HuH-7.5 (cell line): ENCODE results near the gene PDZD2.
"Not testable (repeated sequence)": the region's sequence is repeated elsewhere in the genome, so short reads cannot be mapped to it uniquely, and the experiment has no call there.

Source experiments
- DNase-seq: peaks from one replicate; pipeline ENCODE4 v3.0.0; 2011; ENCODE audit warnings: low spot score

Gene PDZD2

DNA sequence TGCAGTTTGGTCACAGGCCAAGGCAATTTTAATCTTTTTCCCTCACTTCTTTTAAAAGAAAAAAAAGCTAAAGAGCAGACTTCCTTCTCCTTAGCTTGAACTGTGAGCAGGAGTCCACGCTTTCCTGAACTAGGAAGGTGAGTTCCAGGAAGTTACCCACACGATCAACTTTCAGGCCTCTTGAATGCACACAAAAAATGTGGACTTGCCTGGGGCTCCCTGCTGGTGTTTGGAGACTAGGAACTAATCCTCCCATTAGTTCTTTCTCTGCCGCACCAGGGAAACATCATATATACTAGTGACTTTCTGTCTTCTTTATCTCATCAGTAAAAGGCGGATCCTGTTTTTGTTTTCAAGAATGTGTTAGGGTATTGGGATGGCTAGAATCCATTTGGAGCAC is 295.2 kb downstream of the PDZD2 start:
- no peak for DNase-seq

DNA sequence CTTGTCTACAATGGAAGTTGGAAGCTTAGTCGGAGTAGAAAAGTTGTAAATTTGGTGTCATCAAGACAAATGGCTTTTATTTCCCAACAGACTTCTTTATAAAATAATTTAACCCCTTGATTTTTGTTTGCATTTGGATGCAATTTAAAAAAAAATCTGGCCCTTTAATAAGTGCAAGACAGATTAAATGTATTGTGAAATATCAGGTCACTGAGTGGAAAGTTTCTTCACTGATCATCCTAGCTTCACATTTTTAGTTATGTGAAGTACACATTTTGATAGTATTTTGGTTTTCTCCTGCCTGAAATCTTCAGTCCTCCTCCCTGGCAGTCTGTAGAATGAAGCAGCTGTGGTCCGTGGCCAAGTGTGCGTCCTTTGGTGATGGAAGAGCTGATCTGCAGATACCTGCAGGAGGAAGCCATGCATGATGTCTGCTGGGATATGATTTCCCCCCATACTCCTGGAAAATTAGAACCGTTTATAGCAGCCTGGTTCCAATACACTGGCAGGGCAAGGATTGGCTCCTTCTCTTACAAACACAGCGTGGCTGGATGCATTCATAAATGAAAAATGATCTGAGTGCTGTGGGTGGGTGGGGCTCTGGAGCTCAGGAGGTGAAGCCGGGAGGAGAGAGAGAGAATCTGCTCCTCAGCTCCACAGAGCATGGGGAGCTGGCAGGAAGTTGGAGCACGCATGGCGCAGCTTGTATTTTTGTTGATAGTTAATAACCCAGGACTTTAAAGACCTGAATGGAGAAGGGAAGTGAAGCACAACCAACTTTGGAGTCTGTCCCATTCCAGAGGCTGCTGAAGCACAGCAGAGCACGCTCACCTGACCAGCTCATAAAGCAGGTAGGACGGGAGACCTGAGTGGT is 296.8 kb downstream of the PDZD2 start:
- DNase-seq: no peak

DNA sequence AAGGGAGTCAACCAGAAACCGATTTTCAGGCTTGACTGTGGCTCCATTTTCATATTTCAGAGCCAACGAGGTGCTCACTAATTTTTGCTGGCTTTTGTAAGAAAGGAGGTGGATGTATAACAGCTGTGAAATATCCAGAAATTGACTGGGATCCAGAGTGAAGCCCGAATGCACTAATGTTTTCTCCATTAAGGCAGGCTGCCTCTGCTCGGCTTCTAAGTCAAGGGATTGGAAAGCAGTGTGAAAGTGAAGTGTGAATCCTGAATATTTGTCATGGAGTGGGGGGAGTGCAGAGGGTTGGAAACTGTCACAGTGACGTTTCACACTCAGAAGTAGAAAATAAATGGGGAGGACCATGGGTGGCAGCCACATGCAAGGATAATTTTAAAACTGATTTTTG is 297.8 kb downstream of the PDZD2 start:
- no peak for DNase-seq

GRCh38 chr5:31937226-31937625 is 298.3 kb downstream of the PDZD2 start:
- no peak for DNase-seq

DNA sequence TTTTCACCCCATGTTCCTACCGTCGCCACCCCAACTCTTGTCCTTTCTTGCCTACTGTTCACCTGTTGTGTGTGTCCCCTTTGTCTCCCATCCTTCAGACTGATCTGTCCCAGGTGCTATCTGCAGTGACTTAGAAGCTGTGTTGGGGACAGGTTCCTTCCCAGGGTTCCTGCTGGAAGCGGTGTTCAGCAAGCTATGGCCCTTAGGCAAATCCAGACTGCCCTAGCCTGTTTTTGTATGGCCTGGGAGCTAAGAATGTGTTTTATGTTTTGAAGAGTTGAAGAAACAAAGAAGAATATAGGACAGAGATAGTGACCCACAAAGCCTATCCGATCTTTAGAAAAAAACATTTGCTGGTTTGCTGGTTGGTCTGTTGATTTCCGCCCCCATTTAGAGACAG is 298.8 kb downstream of the PDZD2 start:
- no peak for DNase-seq

GRCh38 chr5:31939151-31939550 is 300.2 kb downstream of the PDZD2 start:
- DNase-seq: no peak

GRCh38 chr5:31941151-31941755 is 302.3 kb downstream of the PDZD2 start:
- no peak for DNase-seq

DNA sequence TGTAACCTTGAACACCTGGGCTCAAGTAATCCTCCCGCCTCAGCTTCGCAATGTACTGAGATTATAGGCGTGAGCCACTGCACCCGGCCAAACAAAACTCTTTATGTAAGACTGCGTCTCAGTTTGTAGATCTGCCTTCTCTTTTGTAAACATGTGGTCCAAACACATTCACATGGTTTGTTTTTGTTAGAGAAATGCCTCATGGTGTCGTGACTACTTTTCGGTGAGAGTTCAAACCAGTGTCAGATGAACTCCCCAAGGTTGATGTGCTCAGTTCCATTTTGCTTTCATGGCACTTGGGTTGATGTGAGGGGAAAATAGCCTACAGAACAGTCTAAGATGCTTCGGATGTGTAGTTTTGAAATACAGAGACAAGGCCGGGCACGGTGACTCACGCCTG is 303.6 kb downstream of the PDZD2 start:
- no peak for DNase-seq

- DNase-seq: no peak
These were observed 305.9 kb downstream of the PDZD2 start for GRCh38 chr5:31944684-31945445.

DNA sequence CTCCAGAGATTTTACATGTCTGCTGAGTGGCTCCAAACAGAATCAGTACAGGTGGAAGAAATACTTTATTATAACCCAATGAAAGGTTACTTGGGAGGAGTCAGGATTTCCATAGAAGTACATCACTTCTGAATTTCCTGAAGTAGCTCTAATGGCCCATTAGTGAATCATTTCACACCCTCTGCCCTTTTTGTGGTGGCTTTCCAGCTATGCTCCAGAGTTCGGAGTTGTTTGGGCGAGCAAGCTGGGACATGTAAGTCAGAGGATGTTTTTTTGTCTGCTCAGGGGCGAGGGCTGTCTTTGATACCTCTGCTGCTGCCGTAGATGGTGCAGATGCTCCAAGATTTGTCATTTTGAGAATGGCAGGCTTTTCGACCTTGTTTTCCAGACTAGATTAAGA is 309.1 kb downstream of the PDZD2 start:
- DNase-seq: no peak

- DNase-seq: no peak
These were observed 313.1 kb downstream of the PDZD2 start for GRCh38 chr5:31952067-31952466.

GRCh38 chr5:31954091-31954490 is 315.2 kb downstream of the PDZD2 start:
- DNase-seq: no peak

DNA sequence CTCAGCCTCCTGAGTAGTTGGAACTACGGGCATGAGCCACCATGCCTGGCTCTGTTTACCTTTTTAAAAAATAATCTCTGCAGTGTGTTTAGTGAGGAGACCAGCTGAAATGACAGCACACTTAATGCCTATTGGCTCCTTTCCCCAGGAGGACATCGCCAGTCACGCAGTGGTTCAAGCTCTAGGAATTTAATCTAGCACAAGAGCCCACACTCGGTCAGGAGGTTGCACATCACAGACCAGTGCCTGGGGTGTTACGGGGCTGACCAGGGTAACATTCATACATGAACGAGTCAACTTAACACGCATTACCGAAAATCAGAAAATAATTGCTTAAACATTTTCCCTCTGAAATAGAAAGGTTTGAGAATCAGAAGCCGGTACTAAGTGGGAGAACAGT is 318.2 kb downstream of the PDZD2 start:
- no peak for DNase-seq

DNA sequence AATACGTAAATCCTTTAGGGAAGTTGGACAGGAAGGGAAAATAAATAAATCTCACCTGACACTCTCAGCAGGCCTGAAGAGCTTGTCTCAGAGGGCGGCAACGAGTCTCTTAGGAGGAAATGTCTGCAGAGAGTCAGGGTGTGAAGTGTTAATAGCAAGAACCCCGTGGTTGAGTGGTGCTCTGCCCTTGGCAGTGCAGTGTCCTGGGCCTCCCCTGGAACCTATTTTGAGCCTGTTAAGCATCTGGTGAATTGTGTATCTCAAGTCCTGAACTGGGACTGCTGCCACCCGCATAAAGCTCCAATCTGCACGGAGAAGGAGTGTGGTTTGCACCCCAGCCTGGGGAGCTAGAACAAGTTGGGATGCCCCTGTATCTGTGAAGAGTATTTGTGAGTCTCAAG is 323.4 kb downstream of the PDZD2 start:
- DNase-seq: no peak

- no peak for DNase-seq
These were observed 324.0 kb downstream of the PDZD2 start for GRCh38 chr5:31962871-31963307.

DNA sequence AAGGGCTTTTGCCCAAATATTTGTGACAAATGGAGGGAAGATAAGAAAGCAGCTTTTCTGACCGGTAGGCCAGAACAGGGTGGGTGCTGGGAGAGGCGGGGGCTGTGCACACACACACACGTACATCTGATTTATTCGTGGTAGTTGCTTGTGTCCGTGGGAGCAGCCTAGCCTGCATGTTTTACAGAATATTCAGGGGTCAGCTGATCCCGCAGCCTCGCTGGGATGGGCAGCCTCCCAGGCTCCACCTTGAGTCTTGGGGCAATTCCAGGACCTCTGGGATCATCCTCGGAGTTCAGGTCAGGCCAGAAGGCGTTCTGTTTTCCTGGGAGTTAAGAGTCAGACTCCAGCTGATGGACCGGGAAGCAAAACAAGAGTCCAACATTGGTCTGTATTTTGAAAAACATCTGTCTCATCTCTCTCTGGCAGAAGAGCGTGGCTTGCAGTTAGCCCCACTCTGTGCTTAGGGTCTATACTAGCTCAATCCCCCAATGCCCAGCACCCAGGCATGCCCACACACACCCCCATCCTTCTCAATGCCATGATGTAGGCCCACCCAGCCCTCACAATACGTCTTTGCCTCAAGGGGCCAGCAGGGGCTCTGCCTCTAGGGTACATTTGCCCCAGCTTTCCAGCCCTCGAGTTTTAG is 324.6 kb downstream of the PDZD2 start:
- no peak for DNase-seq

DNA sequence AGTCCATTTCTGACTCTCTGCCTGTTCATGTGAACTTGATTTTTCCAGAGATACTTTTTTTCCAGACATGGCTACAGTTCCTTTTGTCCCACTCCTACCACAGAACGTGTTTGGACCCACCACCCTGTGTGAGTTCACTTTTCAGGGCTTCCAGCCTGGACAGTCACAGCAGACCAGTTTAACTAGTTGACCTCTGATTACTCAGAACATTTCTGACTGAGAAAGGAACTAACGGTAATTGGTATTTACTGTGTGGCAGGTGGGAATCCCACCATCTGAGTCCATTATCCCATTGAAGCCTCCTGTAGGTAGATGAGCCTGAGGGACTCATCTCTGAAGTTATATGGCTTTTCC is 325.1 kb downstream of the PDZD2 start:
- no peak for DNase-seq

GRCh38 chr5:31965227-31965626 is 326.3 kb downstream of the PDZD2 start:
- no peak for DNase-seq

DNA sequence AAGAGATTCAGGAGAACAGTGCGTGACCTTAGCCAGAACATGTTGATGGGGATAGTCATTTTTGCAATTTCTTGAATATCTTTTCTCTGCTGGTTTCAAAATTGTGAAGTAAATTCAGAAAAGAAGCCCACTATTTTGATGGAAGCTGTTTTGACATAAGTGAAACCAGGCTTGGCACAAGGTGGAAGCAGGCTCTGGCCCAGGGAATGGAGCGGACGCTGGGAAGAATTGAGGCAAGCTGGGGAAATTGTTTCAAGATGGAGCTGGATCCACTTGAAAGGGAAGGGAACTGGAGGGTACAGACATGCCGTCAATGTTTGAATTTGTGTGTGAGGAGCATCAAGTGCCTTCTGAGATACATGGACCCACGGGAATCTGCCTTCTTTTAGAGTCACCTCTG is 328.0 kb downstream of the PDZD2 start:
- no peak for DNase-seq

GRCh38 chr5:31967461-31967860 is 328.5 kb downstream of the PDZD2 start:
- no peak for DNase-seq

DNA sequence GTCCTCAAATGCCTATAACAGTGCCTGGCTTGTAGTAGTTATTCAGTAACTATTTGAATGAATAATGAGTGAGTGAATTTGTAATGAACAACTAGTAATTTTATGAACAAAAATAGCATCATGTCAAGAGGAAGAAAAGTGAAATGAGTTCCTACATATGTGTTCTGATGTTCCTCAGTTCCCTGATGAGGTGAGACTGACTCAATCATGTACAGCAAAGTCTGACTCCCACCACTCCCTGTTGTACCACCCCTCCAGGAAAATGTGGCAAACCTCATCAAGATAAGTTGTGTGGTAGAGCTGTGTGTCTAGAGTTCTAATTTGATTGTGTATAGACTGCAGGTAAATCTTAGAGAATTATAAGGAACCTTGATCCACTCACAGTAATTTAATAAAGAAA is 333.6 kb downstream of the PDZD2 start:
- no peak for DNase-seq

- not testable (repeated sequence) for DNase-seq
These were observed 336.3 kb downstream of the PDZD2 start for GRCh38 chr5:31975189-31975612.

DNA sequence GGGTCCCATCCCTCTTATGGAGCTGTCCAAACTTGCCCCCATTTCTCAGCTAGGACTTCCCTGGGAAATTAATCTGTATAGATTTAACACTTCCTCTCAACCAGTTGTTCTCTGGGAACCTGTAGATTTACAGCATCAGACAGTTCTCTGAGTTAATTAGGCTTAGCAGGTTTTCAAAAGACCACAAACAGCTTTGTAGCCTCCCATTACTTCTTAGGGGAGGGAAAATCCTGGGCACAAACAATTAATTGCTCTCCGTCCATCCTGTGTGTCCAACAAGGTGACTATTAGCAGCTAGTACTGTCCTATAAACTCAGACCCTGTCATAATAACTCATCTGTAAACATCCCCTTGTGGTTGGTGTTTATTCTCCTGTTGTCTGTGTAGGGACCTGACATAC is 337.2 kb downstream of the PDZD2 start:
- no peak for DNase-seq
